GM12892 (cell line): ENCODE data around the gene PTEN.
"Not testable (repeated sequence)": the region's sequence is repeated elsewhere in the genome, so short reads cannot be mapped to it uniquely, and the experiment has no call there.

Experiments
- DNase-seq: peaks from one replicate; pipeline ENCODE4 v3.0.0; 2011; ENCODE audit not compliant: insufficient read length
- FAIRE-seq: peaks from 2 replicates; lab custom pipeline; 2011; peaks lifted over from hg19 to GRCh38; lab: Jason Lieb, UNC
- POLR2A ChIP-seq: IDR thresholded peaks from 2 replicates; pipeline ENCODE4 v1.6.1; 2011; ENCODE audit warnings: low read depth, low read length, control low read depth
- POLR2AphosphoS5 ChIP-seq: IDR thresholded peaks from 2 replicates; pipeline ENCODE4 v1.6.1; 2011; ENCODE audit warnings: low read depth, low read length, control low read depth
- TAF1 ChIP-seq: IDR thresholded peaks from 2 replicates; pipeline ENCODE4 v1.6.1; 2011; ENCODE audit warnings: low read depth, mild to moderate bottlenecking, control low read depth, low read length, borderline replicate concordance

PTEN gene

DNA sequence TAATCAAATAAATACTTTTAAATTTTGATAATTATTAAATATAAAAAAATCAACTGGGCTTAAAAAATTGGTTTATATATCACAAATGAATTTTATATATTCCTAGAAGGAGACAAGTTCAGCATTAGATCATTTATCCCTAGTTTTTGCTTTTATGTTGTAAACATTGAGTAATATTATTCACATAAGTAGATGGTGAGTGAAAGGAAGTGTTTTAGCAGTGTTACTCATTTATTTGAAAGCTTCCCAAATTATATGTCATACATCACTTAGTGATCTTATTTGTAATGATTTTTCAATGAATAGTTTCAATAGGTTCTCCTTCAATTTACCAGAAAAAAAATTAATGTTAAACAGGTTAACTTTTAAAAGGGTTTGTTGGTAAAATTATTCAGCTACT, 15.9 kb upstream of the PTEN start:
- FAIRE-seq (no peak), DNase-seq (no peak)
- TF ChIP-seq POLR2AphosphoS5 (no peak), POLR2A (no peak), TAF1 (no peak)

DNA sequence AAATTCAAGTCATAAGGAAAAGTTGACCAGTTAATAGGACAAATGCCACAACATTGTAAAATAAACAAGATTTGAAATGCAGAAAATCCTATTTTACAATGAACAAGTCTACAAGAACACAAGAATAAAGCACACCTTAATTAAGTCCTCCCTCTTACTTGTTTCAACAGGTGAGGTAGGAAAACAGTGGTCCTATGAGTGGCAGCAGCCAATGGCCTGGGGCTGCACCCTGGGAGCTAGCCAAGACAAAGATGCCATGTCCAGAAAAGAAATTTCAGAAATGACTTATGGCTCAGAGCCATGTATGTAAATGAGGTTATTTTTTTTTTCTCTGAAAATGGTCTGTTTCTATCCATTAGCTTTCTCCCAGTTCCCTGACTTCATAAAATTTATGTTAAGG, 14.4 kb upstream of the PTEN start:
- TF ChIP-seq TAF1 (no peak), POLR2AphosphoS5 (no peak), POLR2A (no peak)
- FAIRE-seq (peak; percentile 5), DNase-seq (no peak)

DNA sequence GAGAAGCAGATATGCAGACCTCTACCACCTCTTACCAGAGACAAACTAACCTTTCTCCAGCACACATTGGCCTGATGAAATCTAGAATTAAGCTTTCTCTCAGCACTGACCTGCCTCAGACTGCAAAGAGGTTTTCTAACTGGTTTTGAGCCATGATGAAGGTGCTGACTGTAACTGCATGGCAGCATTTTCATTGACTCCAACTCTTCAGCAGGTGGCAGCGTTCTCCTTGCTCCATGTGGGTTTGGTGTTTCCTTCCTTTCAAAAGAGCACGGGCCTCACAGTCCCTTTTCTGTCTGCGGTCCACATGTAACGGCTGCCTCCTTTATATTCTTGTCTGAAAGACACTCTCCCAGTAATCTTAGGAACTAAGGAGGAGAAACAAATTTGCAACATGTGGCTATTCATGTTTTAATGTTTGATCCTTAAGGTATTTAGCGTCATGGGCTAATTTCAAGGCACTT, 12.7 kb upstream of the PTEN start:
- FAIRE-seq (no peak), DNase-seq (no peak)
- TF ChIP-seq TAF1 (no peak), POLR2AphosphoS5 (no peak), POLR2A (no peak)

DNA sequence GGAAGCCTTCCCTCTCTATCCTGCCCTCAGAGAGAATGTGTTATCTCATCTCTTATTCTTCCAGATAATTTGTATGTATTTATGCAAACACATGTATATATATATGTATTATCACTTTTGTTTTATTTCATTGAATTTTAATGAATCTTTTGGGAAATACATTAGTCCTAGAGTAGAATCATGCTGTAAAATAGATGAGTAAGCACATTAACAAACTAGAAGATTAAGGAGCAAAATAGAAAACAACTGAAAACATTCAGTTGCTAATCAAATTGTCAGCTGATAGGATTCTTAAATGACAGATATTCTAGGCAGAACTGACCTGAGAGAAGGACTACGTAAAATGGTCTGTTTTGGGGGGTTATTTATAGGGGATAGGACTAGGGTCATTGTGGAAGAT, 11.3 kb upstream of the PTEN start:
- no peak for DNase-seq
- TF ChIP-seq TAF1, result no peak
- TF ChIP-seq POLR2A, result no peak
- no peak for TF ChIP-seq POLR2AphosphoS5
- FAIRE-seq, result no peak

DNA sequence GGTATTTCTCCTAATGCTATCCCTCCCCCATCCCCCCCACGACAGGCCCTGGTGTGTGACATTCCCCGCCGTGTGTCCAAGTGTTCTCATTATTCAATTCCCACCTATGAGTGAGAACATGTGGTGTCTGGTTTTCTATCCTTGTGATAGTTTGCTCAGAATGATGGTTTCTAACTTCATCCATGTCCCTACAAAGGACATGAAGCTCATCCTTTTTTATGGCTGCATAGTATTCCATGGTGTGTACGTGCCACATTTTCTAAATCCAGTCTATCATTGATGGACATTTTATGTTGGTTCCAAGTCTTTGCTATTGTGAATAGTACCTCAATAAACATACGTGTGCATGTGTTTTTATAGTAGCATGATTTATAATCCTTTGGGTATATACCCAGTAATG, 8.2 kb upstream of the PTEN start:
- not testable (repeated sequence) for DNase-seq, FAIRE-seq

DNA sequence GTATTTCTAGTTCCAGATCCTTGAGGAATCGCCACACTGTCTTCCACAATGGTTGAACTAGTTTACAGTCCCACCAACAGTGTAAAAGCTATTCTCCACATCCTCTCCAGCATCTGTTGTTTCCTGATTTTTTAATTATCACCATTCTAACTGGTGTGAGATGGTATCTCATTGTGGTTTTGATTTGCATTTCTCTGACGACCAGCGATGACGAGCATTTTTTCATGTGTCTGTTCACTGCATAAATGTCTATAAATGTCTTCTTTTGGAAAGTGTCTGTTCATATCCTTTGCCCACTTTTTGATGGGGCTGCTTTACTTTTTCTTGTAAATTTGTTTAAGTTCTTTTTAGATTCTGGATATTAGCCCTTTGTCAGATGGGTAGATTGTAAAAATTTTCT, 7.8 kb upstream of the PTEN start:
- not testable (repeated sequence) for DNase-seq, FAIRE-seq

DNA sequence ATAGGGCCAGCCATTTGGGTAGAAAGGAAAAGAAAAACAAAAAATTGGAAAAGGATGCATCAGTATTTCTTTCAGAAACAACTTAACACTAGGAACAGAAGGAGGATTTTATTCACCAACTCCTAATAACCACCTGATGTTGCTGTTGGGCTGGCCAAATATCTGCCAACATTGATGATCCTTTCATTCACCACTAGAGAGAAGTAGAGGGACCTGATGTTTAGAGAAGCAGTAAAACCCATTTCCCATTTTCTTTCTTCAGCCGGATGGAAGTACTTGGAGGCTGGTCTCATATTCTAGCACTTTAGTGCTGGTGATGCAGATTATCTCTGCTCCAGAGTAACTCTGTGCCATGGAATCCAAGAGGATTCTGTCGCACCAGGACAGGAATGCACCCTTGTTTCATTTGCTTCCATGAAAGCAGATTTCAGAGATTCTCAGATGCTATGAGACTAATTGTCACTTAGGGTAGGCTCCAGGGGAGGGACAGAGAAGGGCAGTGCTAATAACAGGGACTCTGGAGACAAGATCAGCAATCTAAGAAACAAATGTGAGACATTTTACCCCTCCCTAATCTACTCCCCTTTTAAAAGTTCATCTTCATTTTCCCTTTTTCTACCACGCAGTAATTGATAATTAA, 3.1 kb upstream of the PTEN start:
- FAIRE-seq, result peak; percentile 79
- TF ChIP-seq POLR2A (no peak), TAF1 (no peak), POLR2AphosphoS5 (no peak)

DNA sequence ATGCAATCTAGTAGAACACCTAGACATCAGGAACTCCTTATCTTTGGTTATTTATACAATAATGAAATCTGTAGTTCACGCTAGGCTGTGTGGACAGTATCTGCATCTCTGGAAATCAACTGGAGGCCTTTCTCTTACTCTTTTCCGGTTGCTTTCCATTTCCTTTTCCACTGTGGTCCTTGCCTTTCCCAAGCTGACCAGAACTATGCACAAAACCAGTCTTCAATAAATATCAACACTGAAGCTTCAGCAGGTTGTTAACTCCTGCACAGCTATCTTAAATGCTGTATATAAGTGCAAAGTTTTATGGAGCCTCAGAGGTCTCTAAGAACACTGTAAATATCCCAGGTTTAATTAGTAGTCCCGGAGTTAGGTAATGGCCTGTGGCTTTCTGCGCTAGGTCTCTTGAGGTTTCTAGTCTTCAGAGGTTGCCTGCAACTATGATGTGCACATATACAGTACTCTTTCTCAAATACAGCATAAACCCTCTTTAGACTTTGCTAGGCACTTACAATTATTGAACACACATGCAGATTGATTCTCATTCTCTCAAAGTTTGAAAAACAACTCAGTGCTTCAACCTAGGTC, 2.5 kb upstream of the PTEN start:
- DNase-seq (no peak), FAIRE-seq (no peak)
- TF ChIP-seq POLR2A (no peak), TAF1 (no peak), POLR2AphosphoS5 (no peak)

More for the DNA sequence above, 3.1 kb upstream of the PTEN start:
- DNase-seq, result peak; percentile 23

DNA sequence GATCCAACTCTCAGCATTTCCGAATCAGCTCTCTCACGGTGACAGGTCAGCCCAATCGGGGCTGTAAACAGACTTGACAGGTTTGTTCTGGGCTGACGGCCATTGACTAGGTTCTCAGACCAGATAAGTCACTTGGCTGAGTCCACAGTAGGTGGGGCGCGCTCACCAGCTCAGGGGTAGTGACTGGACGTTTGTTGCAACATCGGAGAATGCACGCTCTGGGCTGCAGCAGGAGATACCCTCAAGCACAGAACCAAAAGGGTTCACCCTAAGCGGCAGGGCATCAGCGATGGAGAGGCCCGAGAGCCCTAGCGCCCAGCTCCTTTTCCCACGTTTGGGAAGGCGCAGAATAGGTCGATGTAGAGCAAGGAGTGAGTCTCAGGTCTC, 1.9 kb upstream of the PTEN start:
- no peak for FAIRE-seq
- DNase-seq, result peak; percentile 20
- TF ChIP-seq POLR2A (no peak), POLR2AphosphoS5 (no peak), TAF1 (no peak)

DNA sequence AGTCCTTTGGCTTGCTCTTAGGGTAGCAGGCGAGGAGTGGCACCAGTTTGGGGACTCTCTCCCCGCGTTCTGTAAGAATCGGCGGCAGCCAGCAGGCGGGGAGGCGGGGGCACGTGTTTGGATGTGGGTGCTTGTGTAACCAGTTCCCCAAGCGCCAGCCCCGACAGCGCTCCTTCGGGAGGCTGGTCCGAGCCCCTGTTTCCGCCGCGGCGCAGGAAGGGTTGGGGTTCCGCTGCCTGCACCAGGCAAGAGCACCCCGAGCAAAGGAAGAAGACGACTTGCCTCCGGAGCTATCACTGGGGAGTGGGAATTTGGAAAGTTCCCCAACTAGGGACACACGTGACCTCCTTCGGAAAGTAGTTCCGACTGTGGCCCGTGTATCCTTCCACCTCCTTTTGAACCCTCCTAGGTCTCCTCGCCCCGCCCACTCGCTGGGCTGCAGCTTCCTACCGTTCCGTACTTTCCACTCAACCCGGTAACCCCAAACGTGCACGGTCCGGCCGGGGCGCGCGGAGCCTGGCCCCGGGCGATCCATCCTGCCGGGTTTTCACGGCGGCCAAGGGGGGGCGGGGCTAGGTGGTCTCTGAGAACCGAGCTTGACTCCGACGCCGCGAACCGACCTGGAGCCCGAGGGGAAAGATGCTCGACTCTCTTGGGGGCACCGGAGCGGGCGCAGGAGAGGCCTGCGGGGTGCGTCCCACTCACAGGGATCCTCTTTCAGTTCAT, 1.3 kb upstream of the PTEN start:
- DNase-seq (peak; percentile 68), FAIRE-seq (peak; percentile 92)
- TF ChIP-seq POLR2A (peak; percentile 86), POLR2AphosphoS5 (peak; percentile 95), TAF1 (peak; percentile 92)

DNA sequence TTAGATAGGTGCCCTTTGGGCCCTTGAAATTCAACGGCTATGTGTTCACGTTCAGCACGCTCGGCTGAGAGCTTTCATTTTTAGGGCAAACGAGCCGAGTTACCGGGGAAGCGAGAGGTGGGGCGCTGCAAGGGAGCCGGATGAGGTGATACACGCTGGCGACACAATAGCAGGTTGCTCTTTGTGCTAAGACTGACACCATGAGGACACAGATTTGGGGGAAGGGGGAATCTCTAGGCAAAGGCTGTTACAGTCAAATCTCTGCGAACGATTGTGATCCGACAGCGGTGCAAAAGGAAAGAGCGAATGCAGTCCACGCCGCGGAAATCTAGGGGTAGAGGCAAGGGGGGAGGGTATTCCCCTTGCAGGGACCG, 759 bp upstream of the PTEN start:
- TF ChIP-seq TAF1, result no peak
- peak; percentile 72 for TF ChIP-seq POLR2AphosphoS5
- peak; percentile 60 for TF ChIP-seq POLR2A
- FAIRE-seq (peak; percentile 58), DNase-seq (peak; percentile 30)

DNA sequence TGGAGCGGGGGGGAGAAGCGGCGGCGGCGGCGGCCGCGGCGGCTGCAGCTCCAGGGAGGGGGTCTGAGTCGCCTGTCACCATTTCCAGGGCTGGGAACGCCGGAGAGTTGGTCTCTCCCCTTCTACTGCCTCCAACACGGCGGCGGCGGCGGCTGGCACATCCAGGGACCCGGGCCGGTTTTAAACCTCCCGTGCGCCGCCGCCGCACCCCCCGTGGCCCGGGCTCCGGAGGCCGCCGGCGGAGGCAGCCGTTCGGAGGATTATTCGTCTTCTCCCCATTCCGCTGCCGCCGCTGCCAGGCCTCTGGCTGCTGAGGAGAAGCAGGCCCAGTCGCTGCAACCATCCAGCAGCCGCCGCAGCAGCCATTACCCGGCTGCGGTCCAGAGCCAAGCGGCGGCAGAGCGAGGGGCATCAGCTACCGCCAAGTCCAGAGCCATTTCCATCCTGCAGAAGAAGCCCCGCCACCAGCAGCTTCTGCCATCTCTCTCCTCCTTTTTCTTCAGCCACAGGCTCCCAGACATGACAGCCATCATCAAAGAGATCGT, 598 bp downstream of the PTEN start:
- FAIRE-seq, result not testable (repeated sequence)

More for the DNA sequence above, 598 bp downstream of the PTEN start:
- DNase-seq, result not testable (repeated sequence)
